H1 (cell line): ENCODE measurements around the gene TNP2. TPM values are rescaled to one million over a fixed set of nuclear protein-coding genes. Genes with fewer than 3 reads are reported as not detected.

Experiments used
- CTCF ChIA-PET: fragments of 300-600 bp; sonication (Branson Sonifier 250); formaldehyde crosslinking; loops from one replicate; lab custom pipeline; 2021; ENCODE audit not compliant: partially characterized antibody; lab: Charles Lee
- POLR2A ChIA-PET: fragments of 300-600 bp; sonication (Branson Sonifier 250); formaldehyde crosslinking; loops from one replicate; lab custom pipeline; 2021; ENCODE audit warnings: inconsistent platforms; ENCODE audit not compliant: partially characterized antibody; lab: Charles Lee
- DNase-seq, 2 experiments: peaks; one replicate each; pipeline versions ENCODE4 v3.0.0 to v3.0.0-alpha.2; 2010 to 2022; ENCODE audit warnings: low spot score in 2 of 2, low read depth in 1 of 2, mixed read lengths in 1 of 2
- FAIRE-seq: peaks from 2 replicates; lab custom pipeline; 2011; peaks lifted over from hg19 to GRCh38; lab: Jason Lieb, UNC
- H2AFZ ChIP-seq: 2 replicates; pipeline ENCODE4 v1.8.1; 2012; ENCODE audit warnings: low read length, inconsistent platforms
- H2AK5ac ChIP-seq: 2 replicates; pipeline ENCODE4 v1.6.1; 2013; ENCODE audit warnings: low read depth, low read length
- H2BK120ac ChIP-seq: replicated peaks from 2 replicates; pipeline ENCODE3; 2013; ENCODE audit warnings: low read depth, low read length, inconsistent platforms
- H2BK12ac ChIP-seq: 2 replicates; pipeline ENCODE4 v1.6.1; 2013; ENCODE audit warnings: low read depth, low read length
- H2BK15ac ChIP-seq: 2 replicates; pipeline ENCODE4 v1.6.1; 2013; ENCODE audit warnings: low read length
- H2BK20ac ChIP-seq: 2 replicates; pipeline ENCODE4 v1.6.1; 2013; ENCODE audit warnings: low read length
- H2BK5ac ChIP-seq: 2 replicates; pipeline ENCODE4 v1.6.1; 2013; ENCODE audit warnings: low read depth, low read length
- H3K14ac ChIP-seq: 2 replicates; pipeline ENCODE4 v1.6.1; 2013; ENCODE audit warnings: inconsistent platforms; ENCODE audit not compliant: insufficient read length
- H3K18ac ChIP-seq: 2 replicates; pipeline ENCODE4 v1.6.1; 2013; ENCODE audit warnings: low read length; ENCODE audit errors: extremely low read depth
- H3K23ac ChIP-seq: 2 replicates; pipeline ENCODE4 v1.6.1; 2013; ENCODE audit warnings: inconsistent platforms; ENCODE audit not compliant: insufficient read length
- H3K23me2 ChIP-seq: 2 replicates; pipeline ENCODE4 v1.6.1; 2013; ENCODE audit warnings: low read depth, low read length
- H3K27ac ChIP-seq: 2 replicates; pipeline ENCODE4 v1.6.1; 2011; ENCODE audit warnings: low read depth, low read length, inconsistent platforms
- H3K27me3 ChIP-seq, 4 experiments: replicated peaks in 1 of 4; 1 replicate in 1 of 4; 2 replicates in 3 of 4; pipeline versions ENCODE4 v1.6.1 to v1.8.1; 2011 to 2013; ENCODE audit warnings: low read length in 3 of 4, mild to moderate bottlenecking in 3 of 4, inconsistent platforms in 2 of 4, mixed read lengths in 2 of 4, moderate library complexity in 1 of 4; ENCODE audit not compliant: control insufficient read depth in 3 of 4, insufficient read depth in 3 of 4; ENCODE audit errors: extremely low read depth in 1 of 4
- H3K36me3 ChIP-seq, 4 experiments: 2 replicates each; pipeline versions ENCODE4 v1.6.1 to v1.8.1; 2011 to 2013; ENCODE audit warnings: mild to moderate bottlenecking in 4 of 4, low read length in 3 of 4, moderate library complexity in 2 of 4, control low read depth in 1 of 4, inconsistent platforms in 1 of 4; ENCODE audit not compliant: insufficient read depth in 4 of 4, control insufficient read depth in 2 of 4
- H3K4ac ChIP-seq: replicated peaks from 2 replicates; pipeline ENCODE3; 2013; ENCODE audit warnings: low read length, low read depth, mixed read lengths, inconsistent platforms; ENCODE audit not compliant: insufficient read length
- H3K4me1 ChIP-seq, 4 experiments: replicated peaks in 1 of 4; 1 replicate in 1 of 4; 2 replicates in 3 of 4; pipeline versions ENCODE4 v1.6.1 to v1.8.1; 2011 to 2013; ENCODE audit warnings: low read length in 3 of 4, inconsistent platforms in 2 of 4, mixed read lengths in 1 of 4; ENCODE audit not compliant: insufficient read depth in 4 of 4, control insufficient read depth in 3 of 4
- H3K4me2 ChIP-seq, 2 experiments: 2 replicates each; pipeline versions ENCODE4 v1.6.1 to v1.8.1; 2011 to 2013; ENCODE audit warnings: low read depth in 2 of 2, low read length in 2 of 2, control low read depth in 1 of 2, inconsistent platforms in 1 of 2, mild to moderate bottlenecking in 1 of 2; ENCODE audit not compliant: insufficient read depth in 1 of 2
- H3K4me3 ChIP-seq, 4 experiments: fragments of 200-600, 300-600 bp in 1 of 4; sonication (generic), shearing (Covaris generic), sonication (Bioruptor Twin) in 1 of 4; 2 replicates each; pipeline versions ENCODE4 v1.5.1 to v1.8.1; 2011 to 2016; ENCODE audit warnings: low read length in 4 of 4, low read depth in 3 of 4, control low read depth in 2 of 4, inconsistent platforms in 2 of 4, mild to moderate bottlenecking in 2 of 4, mixed read lengths in 1 of 4, moderate library complexity in 1 of 4; ENCODE audit not compliant: insufficient read depth in 2 of 4; ENCODE audit errors: extremely low read depth in 1 of 4
- H3K56ac ChIP-seq: replicated peaks from 2 replicates; pipeline ENCODE3; 2013; ENCODE audit warnings: low read depth, mild to moderate bottlenecking, mixed read lengths, low read length, inconsistent platforms; ENCODE audit not compliant: insufficient read length
- H3K79me1 ChIP-seq: 2 replicates; pipeline ENCODE4 v1.6.1; 2013; ENCODE audit warnings: low read depth, low read length, control low read depth
- H3K79me2 ChIP-seq, 2 experiments: 2 replicates each; pipeline versions ENCODE4 v1.6.1 to v1.8.1; 2012 to 2013; ENCODE audit warnings: low read length in 2 of 2, mild to moderate bottlenecking in 2 of 2, inconsistent platforms in 1 of 2; ENCODE audit not compliant: insufficient read depth in 2 of 2, control insufficient read depth in 1 of 2
- H3K9ac ChIP-seq, 4 experiments: replicated peaks in 1 of 4; 1 replicate in 1 of 4; 2 replicates in 3 of 4; pipeline versions ENCODE4 v1.6.1 to v1.8.1; 2011 to 2013; ENCODE audit warnings: low read depth in 3 of 4, low read length in 3 of 4, control low read depth in 2 of 4, mild to moderate bottlenecking in 2 of 4, moderate library complexity in 2 of 4, inconsistent platforms in 1 of 4; ENCODE audit errors: extremely low read depth in 1 of 4
- H3K9me3 ChIP-seq, 2 experiments: 2 replicates each; pipeline versions ENCODE4 v1.6.1 to v1.8.1; 2012 to 2013; ENCODE audit warnings: mild to moderate bottlenecking in 2 of 2, moderate library complexity in 2 of 2, control low read depth in 1 of 2, inconsistent platforms in 1 of 2, low read depth in 1 of 2, low read length in 1 of 2, mixed read lengths in 1 of 2; ENCODE audit not compliant: insufficient read depth in 2 of 2
- H4K20me1 ChIP-seq, 2 experiments: replicated peaks in 1 of 2; 2 replicates each; pipeline versions ENCODE3 to v1.8.1; 2011 to 2013; ENCODE audit warnings: inconsistent platforms in 2 of 2, low read length in 2 of 2, mild to moderate bottlenecking in 1 of 2; ENCODE audit not compliant: insufficient read depth in 2 of 2, control insufficient read depth in 1 of 2
- H4K5ac ChIP-seq: 2 replicates; pipeline ENCODE4 v1.6.1; 2013; ENCODE audit warnings: low read length, low read depth, mixed read lengths, inconsistent platforms; ENCODE audit not compliant: insufficient read length
- H4K8ac ChIP-seq: 2 replicates; pipeline ENCODE4 v1.8.0; 2013; ENCODE audit warnings: mild to moderate bottlenecking, moderate library complexity, low read length, inconsistent platforms; ENCODE audit not compliant: insufficient read depth; ENCODE audit errors: extremely low read depth
- H4K91ac ChIP-seq: replicated peaks from 2 replicates; pipeline ENCODE3; 2013; ENCODE audit warnings: low read length, mixed read lengths, inconsistent platforms; ENCODE audit not compliant: insufficient read length
- CBX8 ChIP-seq: fragments of 300-800, 300-1000 bp; sonication (generic); IDR thresholded peaks from 2 replicates; pipeline ENCODE4 v1.7.1; 2016; ENCODE audit warnings: low read depth, low read length, borderline replicate concordance
- CEBPB ChIP-seq: IDR thresholded peaks from 2 replicates; pipeline ENCODE4 v1.6.1; 2012; ENCODE audit warnings: low read depth, low read length
- CHD1 ChIP-seq: IDR thresholded peaks from 2 replicates; pipeline ENCODE4 v1.6.1; 2012; ENCODE audit warnings: low read depth, low read length, improper control_type of control experiment
- CHD2 ChIP-seq: IDR thresholded peaks from 2 replicates; pipeline ENCODE4 v1.6.1; 2012; ENCODE audit warnings: low read length, improper control_type of control experiment
- GABPA ChIP-seq: IDR thresholded peaks from 2 replicates; pipeline ENCODE4 v1.6.1; 2011; ENCODE audit warnings: mild to moderate bottlenecking, low read length, moderate library complexity, borderline replicate concordance; ENCODE audit not compliant: insufficient read depth
- PHF8 ChIP-seq: fragments of 200-600 bp; sonication (generic); conservative IDR thresholded peaks from 2 replicates; pipeline ENCODE4 v1.7.1; 2012; ENCODE audit warnings: low read depth, mild to moderate bottlenecking, inconsistent platforms, low read length, moderate library complexity
- RAD21 ChIP-seq, 2 experiments: IDR thresholded peaks in 1 of 2; conservative IDR thresholded peaks in 1 of 2; 2 replicates each; pipeline ENCODE4 v1.6.1; 2011; ENCODE audit warnings: low read depth in 2 of 2, low read length in 2 of 2, improper control_type of control experiment in 1 of 2, inconsistent platforms in 1 of 2, mild to moderate bottlenecking in 1 of 2, moderate library complexity in 1 of 2
- SIN3A ChIP-seq, 2 experiments: IDR thresholded peaks in 1 of 2; conservative IDR thresholded peaks in 1 of 2; 2 replicates each; pipeline ENCODE4 v1.6.1; 2011 to 2012; ENCODE audit warnings: low read length in 2 of 2, improper control_type of control experiment in 1 of 2, low read depth in 1 of 2, mild to moderate bottlenecking in 1 of 2
- SIRT6 ChIP-seq: IDR thresholded peaks from one replicate; pipeline ENCODE4 v1.7.1; 2012; ENCODE audit warnings: low read length, inconsistent platforms
- TAF1 ChIP-seq: IDR thresholded peaks from 2 replicates; pipeline ENCODE4 v1.6.1; 2011; ENCODE audit warnings: mild to moderate bottlenecking, low read depth, low read length
- TAF7 ChIP-seq: optimal IDR thresholded peaks from 2 replicates; pipeline ENCODE3; 2011; ENCODE audit warnings: low read depth, mild to moderate bottlenecking, inconsistent platforms, low read length, moderate library complexity, borderline replicate concordance
- YY1 ChIP-seq: IDR thresholded peaks from 2 replicates; pipeline ENCODE4 v1.6.1; 2011; ENCODE audit warnings: low read depth, mild to moderate bottlenecking, low read length
- polyA plus RNA-seq, 7 experiments: library from polyadenylated mRNA; depleted of rRNA in 3 of 7; stranded (reverse) in 5 of 7; unstranded in 2 of 7; fragments of >200 nt in 5 of 7; fragments of 200-250 nt in 2 of 7; gene quantifications; 1 replicate in 5 of 7; 2 replicates in 1 of 7; 4 replicates in 1 of 7; pipeline versions ENCODE4 v1.2.1 to v1.2.3, GENCODE V29; 2011 to 2013; ENCODE audit warnings: missing spikeins in 2 of 7, mixed read lengths in 2 of 7
- total RNA-seq: library from RNA; stranded (reverse); fragmentation: NEBNext Ultra II Directional; extraction: Animal tissue kit (Norgen Biotek cat#: 25700); gene quantifications from 2 replicates; pipeline ENCODE4 v1.2.1, GENCODE V29; 2021
- TF ChIP-seq, protein P1 (sequence below): IDR thresholded peaks from 2 replicates; pipeline ENCODE4 v1.6.1; 2011; ENCODE audit warnings: low read length, improper control_type of control experiment
- TF ChIP-seq, protein P2 (sequence below): IDR thresholded peaks from 2 replicates; pipeline ENCODE4 v1.6.1; 2012; ENCODE audit warnings: inconsistent platforms

The TNP2 gene
- total and polyA plus RNA-seq, 2 of the 8 experiments (the other 6 are each of a cell fraction or from before 2014, with no cell fraction given) = not detected

DNA sequence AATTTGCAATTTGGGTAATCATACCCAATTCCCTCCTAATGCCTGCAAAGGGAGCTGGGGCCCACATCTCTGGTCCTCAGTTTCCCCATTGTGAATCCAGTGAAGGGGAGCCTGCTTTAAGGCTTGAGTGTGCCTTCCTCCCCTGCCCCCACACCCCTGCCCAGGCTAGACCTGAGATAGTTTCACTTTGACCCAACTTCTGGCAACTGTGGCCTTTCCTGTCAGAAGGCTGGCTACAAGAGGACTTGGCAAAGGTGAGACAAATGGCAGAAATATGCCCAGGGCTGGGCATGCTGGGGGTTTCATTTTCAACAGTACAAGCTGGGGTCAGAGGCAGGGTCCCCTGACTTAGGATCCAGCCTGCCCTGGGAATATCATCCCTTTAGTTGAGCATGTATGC lies 23.1 kb downstream of the TNP2 start:
- Histone ChIP-seq H3K4me1 (peaks cover 0 to 6% (median under 1%) of the 10 kb centered on the region in 4 experiments; a peak in 3 of 7 replicates), H2AFZ (no peak overlapping the region), H3K79me1 (no peaks in the 10 kb centered on the region; the same call in 1 of the 2 replicates), H2BK20ac (no peak overlapping the region), H4K8ac (no peak overlapping the region), H2BK15ac (no peak overlapping the region), H3K18ac (no peak overlapping the region), H3K56ac (no peak overlapping the region), H3K36me3 (no peaks in the 10 kb centered on the region), H4K91ac (no peak overlapping the region), H3K23me2 (no peaks in the 10 kb centered on the region; the same call in 1 of the 2 replicates), H2AK5ac (no peak overlapping the region), H3K4ac (no peak overlapping the region), H4K5ac (no peak overlapping the region), H3K27me3 (no peaks in the 10 kb centered on the region), H3K27ac (no peak overlapping the region), H2BK120ac (no peak overlapping the region), H3K4me3 (no peak overlapping the region), H2BK5ac (no peak overlapping the region), H4K20me1 (no peaks in the 10 kb centered on the region), H3K79me2 (no peaks in the 10 kb centered on the region), H3K4me2 (no peak overlapping the region), H3K23ac (no peak overlapping the region), H3K9ac (no peak overlapping the region), H2BK12ac (no peak overlapping the region), H3K14ac (no peak overlapping the region), H3K9me3 (no peaks in the 10 kb centered on the region)
- ChIA-PET POLR2A (interaction anchor here (2.8 kb wide), 1 partner anchor 9 kb away, joined by 18 read pairs; the partner anchor contains the start of gene SOCS1), CTCF (interaction anchor here (0.9 to 1.5 kb wide), 5 partner anchors 28 to 275 kb away, joined by 3 to 5 read pairs (median 4); no protein-coding TSS in a partner anchor)
- no peak for FAIRE-seq
- DNase-seq = no peak
- TF ChIP-seq, protein P1, sequence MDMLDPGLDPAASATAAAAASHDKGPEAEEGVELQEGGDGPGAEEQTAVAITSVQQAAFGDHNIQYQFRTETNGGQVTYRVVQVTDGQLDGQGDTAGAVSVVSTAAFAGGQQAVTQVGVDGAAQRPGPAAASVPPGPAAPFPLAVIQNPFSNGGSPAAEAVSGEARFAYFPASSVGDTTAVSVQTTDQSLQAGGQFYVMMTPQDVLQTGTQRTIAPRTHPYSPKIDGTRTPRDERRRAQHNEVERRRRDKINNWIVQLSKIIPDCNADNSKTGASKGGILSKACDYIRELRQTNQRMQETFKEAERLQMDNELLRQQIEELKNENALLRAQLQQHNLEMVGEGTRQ = no peak
- TF ChIP-seq PHF8 = no peak
- TF ChIP-seq CHD1 = no peak
- no peak for TF ChIP-seq CEBPB
- no peak for TF ChIP-seq RAD21 (IDR thresholded peaks at IDR 0.05 in 1 of 2, conservative IDR thresholded peaks at IDR 0.05 in 1 of 2; ENCODE audit: low read depth in 2 of 2, low read length in 2 of 2)
- TF ChIP-seq SIN3A (conservative IDR thresholded peaks at IDR 0.05 in 1 of 2, IDR thresholded peaks at IDR 0.05 in 1 of 2; ENCODE audit: low read depth in 1 of 2, low read length in 2 of 2) = no peak
- TF ChIP-seq TAF1 = no peak
- no peak for TF ChIP-seq SIRT6
- TF ChIP-seq TAF7 = no peak
- TF ChIP-seq, protein P2, sequence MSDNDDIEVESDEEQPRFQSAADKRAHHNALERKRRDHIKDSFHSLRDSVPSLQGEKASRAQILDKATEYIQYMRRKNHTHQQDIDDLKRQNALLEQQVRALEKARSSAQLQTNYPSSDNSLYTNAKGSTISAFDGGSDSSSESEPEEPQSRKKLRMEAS = no peak
- TF ChIP-seq GABPA = no peak
- TF ChIP-seq YY1 = no peak
- TF ChIP-seq CBX8 = no peak
- TF ChIP-seq CHD2 = no peak
